HepG2 (cell line): Measurements from ENCODE around the gene MEGF6. TPM values are rescaled to one million over a fixed set of nuclear protein-coding genes. Genes with fewer than 3 reads are reported as not detected.

Experiments
- AGO1 ChIP-seq: fragments of 200-400 bp; formaldehyde crosslinking; IDR thresholded peaks from 2 replicates; pipeline ENCODE4 v1.6.1; 2017; ENCODE audit warnings: mild to moderate bottlenecking, low read depth, low read length, moderate library complexity; ENCODE audit not compliant: poor library complexity, severe bottlenecking
- ATF7-NPFF ChIP-seq: sonication (generic); formaldehyde crosslinking; IDR thresholded peaks from 2 replicates; pipeline ENCODE4 v1.8.1; 2023; ENCODE audit warnings: mild to moderate bottlenecking, low read depth, missing genetic modification reagents, moderate library complexity
- HDAC2 ChIP-seq: sonication (generic); formaldehyde crosslinking; IDR thresholded peaks from 2 replicates; pipeline ENCODE4 v1.4.0; 2020; ENCODE audit warnings: missing genetic modification reagents
- HNF4G ChIP-seq, 2 experiments: sonication (generic) in 1 of 2; formaldehyde crosslinking in 1 of 2; IDR thresholded peaks; 2 replicates each; pipeline versions ENCODE4 v1.4.0 to v1.6.1; 2011 to 2020; ENCODE audit warnings: borderline replicate concordance in 2 of 2, low read depth in 2 of 2, mild to moderate bottlenecking in 2 of 2, low read length in 1 of 2, missing genetic modification reagents in 1 of 2, moderate library complexity in 1 of 2
- IKZF4 ChIP-seq: sonication (generic); formaldehyde crosslinking; IDR thresholded peaks from 2 replicates; pipeline ENCODE4 v1.5.1; 2020; ENCODE audit warnings: borderline replicate concordance, mild to moderate bottlenecking, low read depth, missing genetic modification reagents; ENCODE audit errors: not compliant biosample characterization
- MED1 ChIP-seq: sonication (generic); formaldehyde crosslinking; IDR thresholded peaks from 2 replicates; pipeline ENCODE4 v1.4.0; 2020; ENCODE audit warnings: missing genetic modification reagents
- MYC ChIP-seq: sonication (generic); formaldehyde crosslinking; IDR thresholded peaks from 2 replicates; pipeline ENCODE4 v1.9.0; 2021; ENCODE audit warnings: missing genetic modification reagents, borderline replicate concordance
- NCOR1 ChIP-seq: fragments of 200-600 bp; sonication (generic); IDR thresholded peaks from 2 replicates; pipeline ENCODE4 v1.7.0; 2017; ENCODE audit warnings: antibody characterized with exemption, low read length, borderline replicate concordance
- PITX1 ChIP-seq: sonication (generic); formaldehyde crosslinking; IDR thresholded peaks from 2 replicates; pipeline ENCODE4 v1.5.1; 2020; ENCODE audit warnings: mild to moderate bottlenecking, missing genetic modification reagents
- SMAD1 ChIP-seq: sonication (generic); formaldehyde crosslinking; IDR thresholded peaks from 2 replicates; pipeline ENCODE4 v1.4.0; 2020; ENCODE audit warnings: missing genetic modification reagents, low read depth, mild to moderate bottlenecking, borderline replicate concordance
- TBX2 ChIP-seq: sonication (generic); formaldehyde crosslinking; IDR thresholded peaks from 2 replicates; pipeline ENCODE4 v1.5.0; 2020; ENCODE audit warnings: missing genetic modification reagents, mild to moderate bottlenecking, borderline replicate concordance
- TRIM24 ChIP-seq: sonication (generic); formaldehyde crosslinking; IDR thresholded peaks from 2 replicates; pipeline ENCODE4 v1.8.0; 2022; ENCODE audit warnings: mild to moderate bottlenecking, missing genetic modification reagents
- ZC3H13 ChIP-seq: sonication (generic); formaldehyde crosslinking; IDR thresholded peaks from 2 replicates; pipeline ENCODE4 v1.8.1; 2023; ENCODE audit warnings: mild to moderate bottlenecking, missing genetic modification reagents, moderate library complexity
- ZMYM3 ChIP-seq: sonication (generic); formaldehyde crosslinking; IDR thresholded peaks from 2 replicates; pipeline ENCODE4 v1.5.1; 2020; ENCODE audit warnings: mild to moderate bottlenecking, missing genetic modification reagents
- ZNF549 ChIP-seq: sonication (generic); formaldehyde crosslinking; IDR thresholded peaks from 2 replicates; pipeline ENCODE4 v1.5.0; 2020; ENCODE audit warnings: missing genetic modification reagents
- ZNF552 ChIP-seq: sonication (generic); formaldehyde crosslinking; IDR thresholded peaks from 2 replicates; pipeline ENCODE4 v1.9.0; 2022; ENCODE audit warnings: missing genetic modification reagents, mild to moderate bottlenecking, borderline replicate concordance
- ZNF577 ChIP-seq: sonication (generic); formaldehyde crosslinking; IDR thresholded peaks from 2 replicates; pipeline ENCODE4 v1.4.0; 2020; ENCODE audit warnings: mild to moderate bottlenecking, low read depth, missing genetic modification reagents, borderline replicate concordance
- ZNF598 ChIP-seq: sonication (generic); formaldehyde crosslinking; IDR thresholded peaks from 2 replicates; pipeline ENCODE4 v1.5.1; 2020; ENCODE audit warnings: mild to moderate bottlenecking, missing genetic modification reagents, borderline replicate concordance
- ZNF619 ChIP-seq: sonication (generic); formaldehyde crosslinking; IDR thresholded peaks from 2 replicates; pipeline ENCODE4 v1.4.0; 2020; ENCODE audit warnings: mild to moderate bottlenecking, missing genetic modification reagents
- polyA plus RNA-seq, 8 experiments: library from polyadenylated mRNA; depleted of rRNA in 3 of 8; stranded (reverse) in 7 of 8; unstranded in 1 of 8; fragments of >200 nt; fragmentation: Illumina TruSeq in 4 of 8; extraction: Trizol in 4 of 8; gene quantifications; 2 replicates each; pipeline versions ENCODE4 v1.2.1 to v1.2.3, GENCODE V29; 2011 to 2016; ENCODE audit warnings: low read depth in 4 of 8, missing spikeins in 1 of 8, mixed read lengths in 1 of 8; ENCODE audit not compliant: insufficient read depth in 1 of 8
- total RNA-seq, 5 experiments: library from RNA; depleted of rRNA; stranded (reverse); fragments of >200 nt; fragmentation: Illumina TruSeq; extraction: Trizol; gene quantifications; 2 replicates each; pipeline ENCODE4 v1.2.3, GENCODE V29; 2016; ENCODE audit warnings: low read depth in 1 of 5
- TF ChIP-seq, protein P1 (sequence below): sonication (generic); formaldehyde crosslinking; IDR thresholded peaks from 2 replicates; pipeline ENCODE4 v1.5.0; 2020; ENCODE audit warnings: missing genetic modification reagents, mild to moderate bottlenecking, borderline replicate concordance
- TF ChIP-seq, protein P2 (sequence below): IDR thresholded peaks from 2 replicates; pipeline ENCODE4 v1.6.1; 2016; ENCODE audit warnings: missing compliant biosample characterization, missing genetic modification reagents, borderline replicate concordance
- TF ChIP-seq, protein P3 (sequence below): sonication (generic); formaldehyde crosslinking; IDR thresholded peaks from 2 replicates; pipeline ENCODE4 v1.8.1; 2022; ENCODE audit warnings: low read depth, mild to moderate bottlenecking, missing genetic modification reagents
- TF ChIP-seq, protein P4 (sequence below): sonication (generic); formaldehyde crosslinking; IDR thresholded peaks from 2 replicates; pipeline ENCODE4 v1.5.0; 2020; ENCODE audit warnings: missing genetic modification reagents

MEGF6 gene
- total and polyA plus RNA-seq, 2 of the 13 experiments (the other 11 are each of a cell fraction or from before 2014, with no cell fraction given), result 1.9 TPM

DNA sequence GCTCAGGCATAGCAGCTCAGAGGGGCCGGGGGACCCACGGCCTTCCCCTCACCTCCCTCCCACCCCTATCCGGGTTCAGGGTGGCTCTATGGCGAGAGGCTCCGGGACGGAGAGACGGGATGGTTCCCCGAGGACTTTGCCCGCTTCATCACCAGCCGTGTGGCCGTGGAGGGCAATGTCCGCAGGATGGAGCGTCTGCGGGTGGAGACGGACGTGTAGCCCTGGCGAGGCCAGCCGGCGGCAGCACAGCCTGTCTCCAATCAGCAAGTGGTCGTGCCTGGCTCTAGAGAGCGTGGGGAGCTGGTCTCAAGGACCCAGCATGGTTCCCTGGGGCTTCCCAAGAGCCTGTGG lies 131.0 kb downstream of the MEGF6 start (continued):
- TF ChIP-seq NCOR1 (peak; percentile 26; the same call in 1 of the 2 replicates), MYC (CRISPR knock-in tag) (peak; percentile 57; the same call in 1 of the 2 replicates), ZNF552 (CRISPR knock-in tag) (no peak), IKZF4 (CRISPR knock-in tag) (peak; percentile 41), ZMYM3 (CRISPR knock-in tag) (no peak), HNF4G (IDR thresholded peaks at IDR 0.05; ENCODE audit: borderline replicate concordance, low read depth, low read length) (peak; percentile 72), HNF4G (CRISPR knock-in tag; IDR thresholded peaks at IDR 0.05; ENCODE audit: borderline replicate concordance, low read depth) (peak; percentile 80), TBX2 (CRISPR knock-in tag) (0 out of 2 replicates have a peak, but pooled peaks have one; percentile 23), ZC3H13 (peak; percentile 52; the same call in 1 of the 2 replicates), TRIM24 (peak; percentile 26; the same call in 1 of the 2 replicates), ZNF598 (CRISPR knock-in tag) (0 out of 2 replicates have a peak, but pooled peaks have one; percentile 29), MED1 (CRISPR knock-in tag) (peak; percentile 49; the same call in 1 of the 2 replicates), PITX1 (CRISPR knock-in tag) (no peak), ZNF619 (CRISPR knock-in tag) (0 out of 2 replicates have a peak, but pooled peaks have one; percentile 26), ZNF549 (CRISPR knock-in tag) (peak; percentile 42; the same call in 1 of the 2 replicates), SMAD1 (peak; percentile 39; the same call in 1 of the 2 replicates), AGO1 (peak; percentile 51), ATF7-NPFF (CRISPR knock-in tag) (0 out of 2 replicates have a peak, but pooled peaks have one; percentile 1), ZNF577 (CRISPR knock-in tag) (no peak), HDAC2 (CRISPR knock-in tag) (0 out of 2 replicates have a peak, but pooled peaks have one; percentile 24)
- TF ChIP-seq, protein P1, sequence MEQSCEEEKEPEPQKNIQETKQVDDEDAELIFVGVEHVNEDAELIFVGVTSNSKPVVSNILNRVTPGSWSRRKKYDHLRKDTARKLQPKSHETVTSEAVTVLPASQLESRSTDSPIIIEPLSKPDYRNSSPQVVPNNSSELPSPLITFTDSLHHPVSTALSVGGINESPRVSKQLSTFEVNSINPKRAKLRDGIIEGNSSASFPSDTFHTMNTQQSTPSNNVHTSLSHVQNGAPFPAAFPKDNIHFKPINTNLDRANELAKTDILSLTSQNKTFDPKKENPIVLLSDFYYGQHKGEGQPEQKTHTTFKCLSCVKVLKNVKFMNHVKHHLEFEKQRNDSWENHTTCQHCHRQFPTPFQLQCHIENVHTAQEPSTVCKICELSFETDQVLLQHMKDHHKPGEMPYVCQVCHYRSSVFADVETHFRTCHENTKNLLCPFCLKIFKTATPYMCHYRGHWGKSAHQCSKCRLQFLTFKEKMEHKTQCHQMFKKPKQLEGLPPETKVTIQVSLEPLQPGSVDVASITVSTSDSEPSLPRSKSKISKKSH (CRISPR knock-in tag), result peak; percentile 22; the same call in 1 of the 2 replicates
- TF ChIP-seq, protein P2, sequence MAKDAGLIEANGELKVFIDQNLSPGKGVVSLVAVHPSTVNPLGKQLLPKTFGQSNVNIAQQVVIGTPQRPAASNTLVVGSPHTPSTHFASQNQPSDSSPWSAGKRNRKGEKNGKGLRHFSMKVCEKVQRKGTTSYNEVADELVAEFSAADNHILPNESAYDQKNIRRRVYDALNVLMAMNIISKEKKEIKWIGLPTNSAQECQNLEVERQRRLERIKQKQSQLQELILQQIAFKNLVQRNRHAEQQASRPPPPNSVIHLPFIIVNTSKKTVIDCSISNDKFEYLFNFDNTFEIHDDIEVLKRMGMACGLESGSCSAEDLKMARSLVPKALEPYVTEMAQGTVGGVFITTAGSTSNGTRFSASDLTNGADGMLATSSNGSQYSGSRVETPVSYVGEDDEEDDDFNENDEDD (CRISPR knock-in tag), result peak; percentile 25; the same call in 1 of the 2 replicates
- TF ChIP-seq, protein P3, sequence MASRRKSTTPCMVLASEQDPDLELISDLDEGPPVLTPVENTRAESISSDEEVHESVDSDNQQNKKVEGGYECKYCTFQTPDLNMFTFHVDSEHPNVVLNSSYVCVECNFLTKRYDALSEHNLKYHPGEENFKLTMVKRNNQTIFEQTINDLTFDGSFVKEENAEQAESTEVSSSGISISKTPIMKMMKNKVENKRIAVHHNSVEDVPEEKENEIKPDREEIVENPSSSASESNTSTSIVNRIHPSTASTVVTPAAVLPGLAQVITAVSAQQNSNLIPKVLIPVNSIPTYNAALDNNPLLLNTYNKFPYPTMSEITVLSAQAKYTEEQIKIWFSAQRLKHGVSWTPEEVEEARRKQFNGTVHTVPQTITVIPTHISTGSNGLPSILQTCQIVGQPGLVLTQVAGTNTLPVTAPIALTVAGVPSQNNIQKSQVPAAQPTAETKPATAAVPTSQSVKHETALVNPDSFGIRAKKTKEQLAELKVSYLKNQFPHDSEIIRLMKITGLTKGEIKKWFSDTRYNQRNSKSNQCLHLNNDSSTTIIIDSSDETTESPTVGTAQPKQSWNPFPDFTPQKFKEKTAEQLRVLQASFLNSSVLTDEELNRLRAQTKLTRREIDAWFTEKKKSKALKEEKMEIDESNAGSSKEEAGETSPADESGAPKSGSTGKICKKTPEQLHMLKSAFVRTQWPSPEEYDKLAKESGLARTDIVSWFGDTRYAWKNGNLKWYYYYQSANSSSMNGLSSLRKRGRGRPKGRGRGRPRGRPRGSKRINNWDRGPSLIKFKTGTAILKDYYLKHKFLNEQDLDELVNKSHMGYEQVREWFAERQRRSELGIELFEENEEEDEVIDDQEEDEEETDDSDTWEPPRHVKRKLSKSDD (CRISPR knock-in tag), result no peak
- TF ChIP-seq, protein P4, sequence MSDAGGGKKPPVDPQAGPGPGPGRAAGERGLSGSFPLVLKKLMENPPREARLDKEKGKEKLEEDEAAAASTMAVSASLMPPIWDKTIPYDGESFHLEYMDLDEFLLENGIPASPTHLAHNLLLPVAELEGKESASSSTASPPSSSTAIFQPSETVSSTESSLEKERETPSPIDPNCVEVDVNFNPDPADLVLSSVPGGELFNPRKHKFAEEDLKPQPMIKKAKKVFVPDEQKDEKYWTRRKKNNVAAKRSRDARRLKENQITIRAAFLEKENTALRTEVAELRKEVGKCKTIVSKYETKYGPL (CRISPR knock-in tag), result no peak
